CD4-positive, alpha-beta T cell treated with Interleukin-6 at 100 ng/mL for 8 hours (primary cell): ENCODE results near the gene GOPC.
"Not testable (repeated sequence)": the region's sequence is repeated elsewhere in the genome, so short reads cannot be mapped to it uniquely, and the experiment has no call there.

Source experiments
- DNase-seq: peaks from one replicate; pipeline ENCODE4 v3.0.0-alpha.2; 2020; ENCODE audit warnings: mixed read lengths, low spot score

GOPC gene

DNA sequence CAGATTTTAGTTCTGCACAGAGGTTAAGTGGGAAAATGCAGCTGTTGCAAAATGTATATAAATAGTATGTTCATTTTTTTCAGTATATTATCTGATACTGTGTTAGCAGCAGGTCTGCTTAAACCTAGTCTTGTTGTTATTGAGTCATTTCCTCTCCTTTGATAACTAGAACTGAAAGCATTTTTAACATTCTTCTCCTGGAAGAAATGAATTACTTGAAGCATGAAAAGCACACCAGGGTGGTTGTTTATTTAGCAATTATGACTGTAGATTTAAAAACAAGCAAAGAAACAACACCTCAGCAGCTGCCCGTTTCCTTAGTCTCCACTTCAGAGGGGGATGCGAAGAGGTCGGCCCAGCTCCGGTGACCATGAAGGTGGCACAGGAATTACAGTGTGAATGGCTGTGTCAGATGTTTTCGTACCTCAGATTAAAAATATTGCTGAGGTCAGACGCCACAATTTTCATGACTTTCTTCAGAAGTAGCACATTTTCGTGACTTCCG, 53.5 kb downstream of the GOPC start:
- peak; percentile 24 for DNase-seq

- DNase-seq, result peak; percentile 48
These were observed 54.4 kb downstream of the GOPC start for GRCh38 chr6:117547688-117548621.

GRCh38 chr6:117546674-117547073, 55.6 kb downstream of the GOPC start:
- no peak for DNase-seq

GRCh38 chr6:117545161-117545595, 57.1 kb downstream of the GOPC start:
- no peak for DNase-seq

DNA sequence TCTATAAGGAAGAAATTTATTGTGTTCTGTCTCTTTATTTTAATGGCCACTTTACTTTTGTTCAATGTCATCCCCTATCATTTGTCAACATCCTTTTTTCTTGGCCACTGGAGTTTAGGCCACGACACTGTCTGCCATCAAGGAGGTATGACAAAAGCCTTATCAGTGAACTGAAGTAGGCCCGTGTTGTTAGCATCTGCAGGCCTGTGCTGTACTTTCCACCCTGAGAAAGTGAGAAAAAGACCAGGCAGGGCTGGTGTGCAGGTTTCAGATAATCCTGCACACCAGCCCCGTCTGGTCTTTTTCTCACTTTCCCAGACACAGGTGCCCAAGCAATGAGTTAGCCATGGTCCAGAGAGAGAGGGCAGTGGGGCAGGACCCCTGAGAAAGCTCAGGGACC, 57.6 kb downstream of the GOPC start:
- DNase-seq, result no peak

DNA sequence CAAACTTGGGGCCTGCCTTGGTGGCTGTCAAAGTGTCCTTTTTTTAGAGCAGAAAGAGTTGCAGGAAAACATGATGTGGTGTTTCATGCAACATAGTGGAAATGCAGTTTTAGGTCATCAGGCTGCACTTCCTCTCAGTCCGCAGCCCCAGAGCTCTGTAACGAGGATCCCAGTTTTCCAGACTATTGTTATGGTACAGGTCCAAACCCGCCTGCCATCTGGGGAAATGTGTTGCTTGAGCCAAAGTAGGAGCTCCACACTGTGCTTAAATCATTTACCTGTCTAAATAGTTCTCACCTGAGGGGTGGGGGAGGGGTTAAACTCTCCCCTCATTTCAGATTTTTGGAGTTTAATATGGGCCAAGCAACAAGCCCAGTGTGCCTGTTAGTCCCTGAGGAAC, 59.8 kb downstream of the GOPC start:
- DNase-seq, result no peak

GRCh38 chr6:117540670-117541069, 61.6 kb downstream of the GOPC start:
- no peak for DNase-seq

GRCh38 chr6:117538615-117539014, 63.7 kb downstream of the GOPC start:
- no peak for DNase-seq

DNA sequence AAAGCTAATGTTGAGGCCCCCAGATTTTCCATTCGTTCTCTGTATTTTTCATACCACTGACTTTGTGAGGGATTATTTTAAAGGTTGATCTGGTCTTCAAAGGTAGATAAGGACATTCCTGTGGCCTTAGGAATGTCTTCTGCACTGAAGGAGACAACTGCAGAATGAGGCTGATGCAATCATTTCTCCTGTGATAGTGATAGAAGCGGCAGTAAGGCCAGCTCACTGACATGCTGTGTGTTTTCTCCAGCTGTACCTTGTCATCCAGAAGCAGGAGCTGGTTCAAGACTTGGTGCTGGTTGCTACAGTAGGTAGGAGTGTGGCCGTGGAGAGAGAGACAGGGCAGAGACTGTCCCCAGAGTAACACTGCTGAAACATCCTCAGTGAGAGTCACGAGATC, 66.0 kb downstream of the GOPC start:
- DNase-seq, result no peak

DNA sequence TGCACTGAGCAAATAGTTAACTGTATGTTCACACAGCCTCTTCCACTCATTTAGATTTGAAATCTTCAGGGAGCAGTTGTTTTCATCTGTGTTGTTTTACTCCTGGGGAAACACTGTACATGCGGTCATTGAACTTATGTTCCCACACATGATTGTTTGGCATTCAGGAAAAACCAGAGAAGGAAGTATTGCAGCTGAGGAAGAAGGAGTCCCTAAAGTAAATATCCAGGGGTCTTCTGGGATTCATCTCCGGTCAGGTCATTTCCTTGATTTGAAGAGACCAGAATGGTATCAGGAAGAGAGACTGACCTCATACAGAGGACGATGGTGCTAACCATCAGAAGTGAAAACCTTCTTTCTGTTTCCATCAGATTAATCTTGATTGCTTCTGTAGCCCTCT, 67.3 kb downstream of the GOPC start:
- DNase-seq, result no peak

GRCh38 chr6:117533775-117534174, 68.5 kb downstream of the GOPC start:
- DNase-seq, result no peak

GRCh38 chr6:117531809-117532725, 70.2 kb downstream of the GOPC start:
- no peak for DNase-seq

- DNase-seq, result no peak
These were observed 71.0 kb downstream of the GOPC start for GRCh38 chr6:117531346-117531745.

- no peak for DNase-seq
These were observed 71.7 kb downstream of the GOPC start for GRCh38 chr6:117530467-117531242.

GRCh38 chr6:117525607-117526006, 76.7 kb downstream of the GOPC start:
- no peak for DNase-seq

GRCh38 chr6:117521791-117522502, 80.4 kb downstream of the GOPC start:
- no peak for DNase-seq

DNA sequence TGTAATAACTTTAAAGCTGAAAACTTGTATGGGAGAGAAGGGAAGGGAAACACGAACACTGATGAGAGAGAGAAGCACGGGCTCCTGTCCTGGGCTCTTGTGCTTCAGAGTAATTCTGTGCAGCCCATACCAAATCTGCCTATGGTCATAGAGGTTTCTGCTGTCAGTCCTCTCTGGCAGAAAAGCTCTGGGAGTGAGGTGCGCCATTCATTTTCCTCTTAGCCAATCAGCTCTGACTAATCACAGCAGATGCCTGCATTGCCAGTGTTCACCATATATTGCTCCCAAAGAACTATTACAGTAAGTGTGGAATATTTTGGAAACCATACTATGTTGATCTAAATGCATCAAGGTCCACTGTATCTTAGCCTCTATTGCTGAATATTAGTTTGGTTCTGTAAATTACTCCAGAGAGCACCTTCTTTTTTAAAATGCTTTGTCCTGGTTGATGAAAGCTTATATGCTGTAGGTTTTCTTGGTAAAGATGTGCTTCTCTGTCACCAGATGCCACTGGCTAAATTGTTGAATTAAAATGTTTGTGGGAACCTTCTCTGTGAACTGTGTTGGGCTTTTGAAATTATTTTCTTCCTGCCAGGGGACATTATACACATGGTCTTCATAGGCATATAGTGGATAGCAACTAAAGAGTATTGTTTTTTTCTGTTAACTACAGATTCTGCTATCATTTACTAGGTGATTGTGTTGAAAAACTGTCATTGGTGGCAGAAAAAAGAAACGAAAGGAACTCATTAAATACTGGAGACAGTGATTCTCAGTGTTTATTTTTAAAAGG, 81.5 kb downstream of the GOPC start:
- no peak for DNase-seq

- no peak for DNase-seq
These were observed 83.4 kb downstream of the GOPC start for GRCh38 chr6:117518870-117519269.

GRCh38 chr6:117517995-117518394, 84.3 kb downstream of the GOPC start:
- DNase-seq, result not testable (repeated sequence)

- DNase-seq, result no peak
These were observed 87.0 kb downstream of the GOPC start for GRCh38 chr6:117515326-117515725.
